GM23248 (cell line): ENCODE measurements around the gene MALT1. TPM values are rescaled to one million over a fixed set of nuclear protein-coding genes. Genes with fewer than 3 reads are reported as not detected.

Source experiments
- DNase-seq: peaks from one replicate; pipeline ENCODE4 v3.0.0-alpha.2; 2015
- H2AFZ ChIP-seq: fragments of 200-600 bp; sonication (generic); 2 replicates; pipeline ENCODE4 v1.6.1; 2016; ENCODE audit warnings: antibody characterized with exemption
- H3F3A ChIP-seq: fragments of 200-600 bp; sonication (generic); 2 replicates; pipeline ENCODE4 v1.6.1; 2016; ENCODE audit warnings: mild to moderate bottlenecking, antibody characterized with exemption, mixed run types; ENCODE audit not compliant: insufficient read depth
- H3K27ac ChIP-seq: fragments of 200-600 bp; sonication (generic); 2 replicates; pipeline ENCODE4 v1.5.1; 2016; ENCODE audit warnings: mild to moderate bottlenecking
- H3K27me3 ChIP-seq: fragments of 200-600 bp; sonication (generic); replicated peaks from 2 replicates; pipeline ENCODE4 v1.6.1; 2016; ENCODE audit warnings: mild to moderate bottlenecking; ENCODE audit not compliant: insufficient read depth
- H3K36me3 ChIP-seq: fragments of 200-600 bp; sonication (generic); 2 replicates; pipeline ENCODE4 v1.6.1; 2016; ENCODE audit warnings: low read depth, mild to moderate bottlenecking
- H3K4me1 ChIP-seq: fragments of 200-600 bp; sonication (generic); 2 replicates; pipeline ENCODE4 v1.6.1; 2016; ENCODE audit warnings: mild to moderate bottlenecking; ENCODE audit not compliant: insufficient read depth
- H3K4me2 ChIP-seq: fragments of 200-600 bp; sonication (generic); one replicate; pipeline ENCODE4 v1.6.1; 2016; ENCODE audit warnings: mild to moderate bottlenecking; ENCODE audit not compliant: unreplicated experiment
- H3K4me3 ChIP-seq: fragments of 200-600 bp; sonication (generic); 2 replicates; pipeline ENCODE4 v1.5.1; 2016; ENCODE audit warnings: mild to moderate bottlenecking
- H3K79me2 ChIP-seq: fragments of 200-600 bp; sonication (generic); 2 replicates; pipeline ENCODE4 v1.6.1; 2016; ENCODE audit warnings: mild to moderate bottlenecking; ENCODE audit not compliant: insufficient read depth
- H3K9ac ChIP-seq: fragments of 200-600 bp; sonication (generic); 2 replicates; pipeline ENCODE4 v1.6.1; 2016; ENCODE audit warnings: mild to moderate bottlenecking
- H3K9me2 ChIP-seq: fragments of 200-600 bp; sonication (generic); 2 replicates; pipeline ENCODE4 v1.6.1; 2016; ENCODE audit warnings: mixed run types, mild to moderate bottlenecking, moderate library complexity; ENCODE audit not compliant: insufficient read depth
- H3K9me3 ChIP-seq: fragments of 200-600 bp; sonication (generic); one replicate; pipeline ENCODE4 v1.6.1; 2017; ENCODE audit warnings: low read depth
- H4K20me1 ChIP-seq: fragments of 200-600 bp; sonication (generic); 2 replicates; pipeline ENCODE4 v1.6.0; 2016; ENCODE audit not compliant: insufficient read depth
- EZH2 ChIP-seq: fragments of 200-600 bp; sonication (generic); IDR thresholded peaks from 2 replicates; pipeline ENCODE4 v1.6.1; 2018; ENCODE audit warnings: antibody characterized with exemption, mild to moderate bottlenecking; ENCODE audit not compliant: insufficient read depth, poor library complexity, severe bottlenecking
- EZH2phosphoT487 ChIP-seq: fragments of 200-600 bp; sonication (generic); IDR thresholded peaks from 2 replicates; pipeline ENCODE4 v1.6.1; 2018; ENCODE audit warnings: antibody characterized with exemption, moderate library complexity, mild to moderate bottlenecking, low read depth; ENCODE audit not compliant: insufficient read depth
- WGBS, 2 experiments: methylation state at CpG; one replicate each; pipeline ENCODE4 v1.1.6; 2015 to 2017; ENCODE audit warnings: low lambda C conversion rate in 2 of 2, low coverage in 1 of 2; ENCODE audit errors: missing lambda C conversion rate in 2 of 2; 5-methylcytosine and 5-hydroxymethylcytosine counted together
- in situ Hi-C: fragments of 300-500 bp; cut with MboI; formaldehyde crosslinking; loops from 2 replicates; pipeline ENCODE4 v1.15.0; 2020
- polyA plus RNA-seq: library from polyadenylated mRNA; unstranded; fragments of >200 nt; fragmentation: Nextera tagmentation; extraction: Ambion mirVana; gene quantifications from 2 replicates; pipeline ENCODE4 v1.2.1, GENCODE V29; 2016
- total RNA-seq: library from RNA; depleted of rRNA; stranded (reverse); fragments of >200 nt; shearing (Covaris generic); gene quantifications from 2 replicates; pipeline ENCODE4 v1.2.3, GENCODE V29; 2014

Gene MALT1
- total and polyA plus RNA-seq, 2 experiments from 2014 or later = 12.6 to 42.5 TPM

DNA sequence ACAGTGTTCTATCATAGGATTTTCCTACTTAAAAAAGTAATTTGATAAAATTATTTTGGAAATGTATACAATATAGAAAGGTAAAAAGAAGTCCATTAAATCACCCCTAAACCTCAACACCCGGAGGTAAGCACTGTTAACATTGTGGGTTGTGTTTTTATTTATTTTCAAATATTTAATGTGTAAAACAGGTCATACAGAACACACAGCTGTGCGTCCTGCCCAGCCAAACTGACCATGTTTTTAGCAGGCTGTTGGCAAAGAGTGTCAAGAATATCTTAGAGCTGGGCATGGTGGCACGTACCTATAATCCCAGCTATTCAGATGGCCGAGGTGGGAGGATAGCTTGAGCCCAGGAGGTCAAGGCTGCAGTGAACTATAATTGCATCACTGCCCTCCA is 114.6 kb downstream of the MALT1 start:
- Histone ChIP-seq H3K4me2 (peak overlapping the region; percentile 22), H3K9me2 (no peaks in the 10 kb centered on the region), H3K36me3 (no peaks in the 10 kb centered on the region), H3K9ac (no peak overlapping the region), H3K4me3 (no peak overlapping the region), H3K27ac (0 out of 2 replicates have a peak overlapping the region, but pooled peaks have one; percentile 4), H3K9me3 (no peaks in the 10 kb centered on the region), H3K4me1 (peaks cover 13% of the 10 kb centered on the region), H4K20me1 (no peaks in the 10 kb centered on the region), H2AFZ (no peak overlapping the region), H3K79me2 (no peaks in the 10 kb centered on the region), H3F3A (peaks cover 13% of the 10 kb centered on the region), H3K27me3 (no peaks in the 10 kb centered on the region)
- in situ Hi-C loops = no loop called here
- no peak for DNase-seq
- WGBS, 2 experiments = 96 to 97% methylated on average over 4 of the region's 4 CpGs
- no peak for TF ChIP-seq EZH2phosphoT487
- TF ChIP-seq EZH2 = no peak

DNA sequence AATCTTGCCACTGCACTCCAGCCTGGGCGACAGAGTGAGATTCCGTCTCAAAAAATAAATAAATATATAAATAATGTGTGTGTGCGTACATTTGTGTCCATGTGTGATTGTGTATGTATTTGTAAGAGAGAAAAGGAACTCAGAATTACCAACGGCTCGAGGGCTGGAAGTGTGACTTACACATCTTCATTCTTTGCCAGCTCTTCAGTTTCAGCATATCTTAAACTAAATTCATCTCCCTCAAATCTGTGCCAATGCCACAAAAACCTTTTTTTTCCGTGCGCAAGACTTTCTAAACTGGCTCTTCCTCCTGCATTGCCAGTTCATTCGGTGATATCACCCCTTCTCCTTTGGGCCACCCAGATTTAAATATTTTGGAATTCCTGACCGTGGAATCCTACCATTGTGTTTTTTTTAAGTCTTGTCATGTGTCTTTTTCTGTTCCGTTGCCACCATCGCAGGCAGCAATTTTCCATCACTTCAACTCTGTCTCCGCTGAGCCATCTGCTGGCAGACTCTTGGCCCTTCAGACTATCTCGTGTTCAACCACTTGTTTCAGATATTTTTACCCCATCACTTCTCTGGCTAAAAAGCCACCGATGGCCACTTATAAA is 116.4 kb downstream of the MALT1 start:
- in situ Hi-C loops = no loop called here
- no peak overlapping the region for H2AFZ ChIP-seq

DNA sequence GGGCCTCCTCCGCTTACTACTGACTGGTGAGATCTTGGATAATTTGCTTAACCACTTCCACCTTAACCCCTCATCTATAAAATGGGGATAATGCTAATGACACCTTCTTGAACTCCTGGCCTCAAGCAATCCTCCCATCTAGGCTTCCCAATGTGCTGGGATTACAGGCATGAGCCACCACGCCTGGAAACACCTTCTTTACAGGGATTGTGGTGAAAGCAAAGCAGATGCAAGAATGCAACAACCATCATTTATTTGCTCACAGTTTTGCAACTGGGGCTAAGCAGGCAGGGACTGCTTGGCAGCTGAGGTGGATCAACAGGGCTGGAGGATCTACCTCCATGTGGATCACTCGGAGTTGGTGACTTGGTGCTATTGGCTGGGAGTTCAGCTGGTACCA is 117.2 kb downstream of the MALT1 start:
- Histone ChIP-seq H4K20me1 (no peaks in the 10 kb centered on the region), H3F3A (peaks cover 25% of the 10 kb centered on the region), H3K79me2 (no peaks in the 10 kb centered on the region), H3K27me3 (no peaks in the 10 kb centered on the region), H3K4me2 (no peak overlapping the region), H3K27ac (no peak overlapping the region), H3K9me2 (no peaks in the 10 kb centered on the region), H3K36me3 (no peaks in the 10 kb centered on the region), H3K9me3 (no peaks in the 10 kb centered on the region), H2AFZ (no peak overlapping the region), H3K4me3 (no peak overlapping the region), H3K4me1 (peaks cover 13% of the 10 kb centered on the region), H3K9ac (no peak overlapping the region)
- no peak for DNase-seq
- in situ Hi-C loops = no loop called here
- no peak for TF ChIP-seq EZH2phosphoT487
- TF ChIP-seq EZH2 = no peak
- 86 to 90% methylated on average over 3 of the region's 3 CpGs for WGBS, 2 experiments

More for the DNA sequence above, 116.4 kb downstream of the MALT1 start:
- Histone ChIP-seq H3K79me2 (no peaks in the 10 kb centered on the region), H3F3A (peaks cover 18% of the 10 kb centered on the region), H3K36me3 (no peaks in the 10 kb centered on the region), H3K9me3 (no peaks in the 10 kb centered on the region), H4K20me1 (no peaks in the 10 kb centered on the region), H3K4me2 (no peak overlapping the region), H3K27me3 (no peaks in the 10 kb centered on the region), H3K27ac (no peak overlapping the region), H3K4me1 (peaks cover 13% of the 10 kb centered on the region), H3K4me3 (no peak overlapping the region), H3K9me2 (no peaks in the 10 kb centered on the region), H3K9ac (no peak overlapping the region)
- WGBS, 2 experiments = 89 to 93% methylated on average over 14 of the region's 14 CpGs
- no peak for DNase-seq
- TF ChIP-seq EZH2 = no peak
- no peak for TF ChIP-seq EZH2phosphoT487

DNA sequence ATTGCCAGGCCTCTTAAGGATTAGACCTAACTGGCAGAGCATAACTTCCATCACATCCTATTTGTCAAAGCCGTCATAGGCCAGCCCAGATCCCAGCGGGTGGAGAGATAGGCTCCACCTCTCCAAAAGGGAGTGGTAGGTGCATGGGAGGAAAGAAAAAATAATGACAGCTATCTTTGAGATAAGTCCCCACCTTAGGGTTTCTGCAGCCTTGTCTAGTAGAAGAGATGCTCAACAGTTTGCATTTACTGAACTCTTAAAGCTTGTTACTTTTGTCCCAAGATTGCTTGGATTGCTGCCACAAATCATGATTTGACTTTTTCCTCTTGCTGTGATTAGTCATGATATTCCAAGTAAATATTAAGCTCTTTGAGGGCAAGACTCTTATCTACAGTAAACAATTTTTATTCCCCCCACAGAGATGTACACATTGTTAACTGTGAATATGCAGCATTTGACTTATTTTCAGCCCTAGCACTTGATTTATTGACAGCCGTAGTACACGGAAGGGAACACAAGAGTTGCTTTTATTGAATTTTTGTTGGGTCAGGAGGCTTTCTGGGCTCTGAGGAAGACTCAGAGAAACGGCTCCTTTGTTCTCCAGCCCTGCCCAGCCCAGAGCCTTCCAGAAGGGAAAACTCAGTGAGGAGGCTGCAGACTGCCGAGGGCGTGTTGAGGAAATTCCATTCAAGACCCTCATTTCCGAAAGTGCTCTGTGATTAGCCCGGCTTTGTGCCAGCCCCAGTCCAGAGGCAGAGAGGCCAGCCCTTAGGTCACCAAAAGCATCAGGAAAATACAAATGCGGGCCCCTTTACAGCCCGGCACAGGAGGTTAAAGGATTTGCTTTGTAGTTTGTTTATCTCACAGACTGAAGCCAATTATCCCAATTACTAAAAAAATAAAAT is 118.0 kb downstream of the MALT1 start:
- WGBS, 2 experiments = 81 to 83% methylated on average over 11 of the region's 11 CpGs
- peak; percentile 32 for DNase-seq
- Histone ChIP-seq H3K27ac (no peak overlapping the region), H3F3A (peaks cover 33% of the 10 kb centered on the region), H3K4me3 (no peak overlapping the region), H2AFZ (no peak overlapping the region), H3K4me2 (no peak overlapping the region), H3K4me1 (peaks cover 13% of the 10 kb centered on the region), H3K9me3 (no peaks in the 10 kb centered on the region), H4K20me1 (no peaks in the 10 kb centered on the region), H3K9me2 (no peaks in the 10 kb centered on the region), H3K27me3 (no peaks in the 10 kb centered on the region), H3K36me3 (no peaks in the 10 kb centered on the region), H3K79me2 (no peaks in the 10 kb centered on the region), H3K9ac (no peak overlapping the region)
- TF ChIP-seq EZH2 (no peak), EZH2phosphoT487 (no peak)
- in situ Hi-C loops = no loop called here
